Measurements from ENCODE around the gene HNRNPUL1. TPM values are rescaled to one million over a fixed set of nuclear protein-coding genes. Genes with fewer than 3 reads are reported as not detected.

The HNRNPUL1 gene
- total and polyA plus RNA-seq, 10 of the 15 experiments (the other 5 are each of a cell fraction or from before 2014, with no cell fraction given): 11.1 to 276 (median 117) TPM

- TF ChIP-seq NFYB (IDR thresholded peaks at IDR 0.05; ENCODE audit: insufficient read depth, low read depth, low read length): no peak
- peak; percentile 90 for TF ChIP-seq ZSCAN29 (IDR thresholded peaks at IDR 0.05)
Measured at GRCh38 chr19:41310033-41310831, 46.1 kb downstream of the HNRNPUL1 start, which contains the start of gene CCDC97 (continued).

GRCh38 chr19:41311072-41311471 lies 46.9 kb downstream of the HNRNPUL1 start:
- in situ Hi-C loops (cut with MboI): loop anchor here (5.0 kb wide), 1 partner anchor 109 kb away; no protein-coding TSS in a partner anchor
- CTCF ChIA-PET: interaction anchor here (7.2 kb wide), 1 partner anchor 47 kb away, joined by 84 read pairs; the partner anchor contains the start of gene HNRNPUL1
- no peak for ATAC-seq

More at GRCh38 chr19:41311072-41311471, 46.9 kb downstream of the HNRNPUL1 start:
- BruUV-seq (replicated peaks): no TSS peak
- H3K9ac ChIP-seq (ENCODE audit: control insufficient read depth, insufficient read depth, low read length): peak overlapping the region; percentile 99
- H3K4me3 ChIP-seq: peak overlapping the region; percentile 98
- H3K27ac ChIP-seq (ENCODE audit: control insufficient read depth, insufficient read depth): peak overlapping the region; percentile 97
- H3K9me3 ChIP-seq (replicated peaks; ENCODE audit: control insufficient read depth, insufficient read depth, low read length): no peaks in the 10 kb centered on the region
- H3K79me2 ChIP-seq (ENCODE audit: control insufficient read depth, insufficient read depth, low read length): peaks cover 35% of the 10 kb centered on the region
- 28% methylated on average over 5 of the region's 5 CpGs for WGBS (ENCODE audit: insufficient coverage, insufficient replicate concordance, low lambda C conversion rate, missing lambda C conversion rate)
- peak overlapping the region; percentile 88 for H3K4me2 ChIP-seq (ENCODE audit: control insufficient read depth, insufficient read depth)
- TF ChIP-seq CEBPZ (IDR thresholded peaks at IDR 0.05; ENCODE audit: low read depth, low read length) (no peak), SMAD1 (IDR thresholded peaks at IDR 0.05; ENCODE audit: low read depth, partially characterized antibody) (no peak), NR2C1 (IDR thresholded peaks at IDR 0.05) (no peak), ATF2 (IDR thresholded peaks at IDR 0.05; ENCODE audit: low read length) (no peak), MTA2 (IDR thresholded peaks at IDR 0.05; ENCODE audit: low read depth) (no peak), TCF12 (IDR thresholded peaks at IDR 0.05; ENCODE audit: low read depth, low read length) (no peak), RBBP5 (conservative IDR thresholded peaks at IDR 0.05) (no peak), E4F1 (IDR thresholded peaks at IDR 0.05; ENCODE audit: borderline replicate concordance, partially characterized antibody) (no peak), EZH2 (IDR thresholded peaks at IDR 0.05; ENCODE audit: borderline replicate concordance, control insufficient read depth, low read depth, low read length) (no peak), TARDBP (IDR thresholded peaks at IDR 0.05; ENCODE audit: borderline replicate concordance) (no peak)
- ChIA-PET POLR2A (no interaction called here), RAD21 (ENCODE audit: unreplicated experiment) (interaction anchor here (0.9 to 4.8 kb wide), 2 partner anchors 47 to 238 kb away, joined by 3 to 42 read pairs; partner anchors contain the start of gene HNRNPUL1), SMC1A (ENCODE audit: uncharacterized antibody, unreplicated experiment) (interaction anchor here (0.7 to 2.0 kb wide), 3 partner anchors 10 to 41 kb away, joined by 3 to 5 read pairs (median 4); no protein-coding TSS in a partner anchor)
- intact Hi-C loops (cut with micrococcal nuclease; ENCODE audit: unreplicated experiment): loop anchor here (5.0 kb wide), 1 partner anchor 41 kb away; the partner anchor contains the start of gene TGFB1
- H3K36me3 ChIP-seq (ENCODE audit: control insufficient read depth in 2 of 2, insufficient read depth in 2 of 2, low read length in 1 of 2): peaks cover 9 to 12% of the 10 kb centered on the region in 2 experiments
- DNase-seq (ENCODE audit: low read depth, low spot score): no peak
- peaks cover 33% of the 10 kb centered on the region for H3K4me1 ChIP-seq (ENCODE audit: control insufficient read depth, insufficient read depth, low read length)
- no peak overlapping the region for H2AFZ ChIP-seq (ENCODE audit: control insufficient read depth, low read depth, low read length)
- H4K20me1 ChIP-seq (ENCODE audit: control insufficient read depth, insufficient read depth): no peaks in the 10 kb centered on the region
- no peak for FAIRE-seq
- no peaks in the 10 kb centered on the region for H3K27me3 ChIP-seq (replicated peaks in 1 of 2; ENCODE audit: control insufficient read depth in 2 of 2, insufficient read depth in 2 of 2, low read length in 1 of 2)
